KG1 (cell line): ENCODE measurements around the gene MKRN2.
"Not testable (repeated sequence)": the region's sequence is repeated elsewhere in the genome, so short reads cannot be mapped to it uniquely, and the experiment has no call there.

ENCODE experiments used
- DNase-seq: peaks from one replicate; lab custom pipeline; 2025; lab: John Stamatoyannopoulos, UW

The MKRN2 gene

DNA sequence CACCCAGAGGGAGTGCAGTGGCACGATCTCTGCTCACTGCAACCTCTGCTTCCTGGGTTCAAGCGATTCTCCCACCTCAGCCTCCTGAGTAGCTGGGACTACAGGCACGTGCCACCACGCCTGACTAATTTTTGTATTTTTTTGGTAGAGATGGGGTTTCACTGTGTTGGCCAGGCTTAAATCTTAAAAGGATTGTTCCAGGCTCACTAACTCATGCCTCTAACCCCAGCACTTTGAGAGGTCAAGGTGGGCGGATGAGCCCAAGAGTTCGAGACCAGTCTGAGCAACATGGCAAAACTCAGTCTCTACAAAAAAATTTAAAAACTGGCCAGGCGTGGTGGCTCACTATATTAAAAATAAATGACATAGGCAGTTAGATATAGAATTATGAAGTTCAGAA lies 74.0 kb downstream of the MKRN2 start:
- DNase-seq = not testable (repeated sequence)

DNA sequence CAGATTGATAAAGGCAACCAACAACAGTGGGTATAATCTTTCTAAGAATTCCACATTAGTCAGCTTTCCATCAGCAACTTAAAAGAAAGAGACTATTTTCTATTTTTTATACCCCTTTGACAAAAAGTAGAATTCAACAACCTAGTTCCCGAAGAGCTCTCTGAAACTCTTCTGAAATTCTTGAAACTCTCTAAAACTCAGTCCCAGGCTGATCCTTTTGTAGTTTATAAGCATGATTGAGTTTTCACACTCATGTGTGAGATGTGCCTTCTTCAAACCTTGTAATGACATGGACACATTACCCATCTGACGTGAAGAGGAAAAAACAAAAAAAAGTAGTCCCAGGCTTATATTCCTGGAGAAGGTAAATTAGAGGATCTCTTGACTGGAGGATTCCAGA lies 75.6 kb downstream of the MKRN2 start:
- DNase-seq = no peak

DNA sequence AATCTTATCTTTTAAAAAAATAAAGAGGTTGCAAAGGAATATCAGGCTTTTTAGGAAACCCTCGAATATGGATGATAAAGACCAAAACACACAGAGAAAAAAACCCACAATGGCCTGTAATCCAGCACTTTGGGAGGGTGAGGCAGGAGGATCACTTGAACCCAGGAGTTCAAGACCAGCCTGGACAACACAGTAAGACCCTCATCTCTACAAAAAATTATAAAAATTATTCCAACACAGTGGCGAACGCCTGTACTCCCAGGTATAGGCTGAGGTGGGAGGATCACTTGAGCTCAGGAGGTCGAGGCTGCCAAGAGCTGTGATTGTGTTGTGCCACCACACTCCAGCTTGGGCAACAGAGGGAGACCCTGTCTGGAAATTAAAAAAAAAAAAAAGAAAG lies 76.2 kb downstream of the MKRN2 start:
- no peak for DNase-seq
